Thymus (tissue), 11 donors: ENCODE results near the gene CD8B2. TPM values are rescaled to one million over a fixed set of nuclear protein-coding genes. Genes with fewer than 3 reads are reported as not detected.
"Not testable (repeated sequence)": the region's sequence is repeated elsewhere in the genome, so short reads cannot be mapped to it uniquely, and the experiment has no call there.

ENCODE experiments used
- DNase-seq, 9 donors: peaks; one replicate each; pipeline ENCODE4 v3.0.0-alpha.2; 2013; ENCODE audit warnings: low spot score in 9 of 9, low read depth in 6 of 9, missing footprints in 1 of 9
- H3K27ac ChIP-seq, 2 donors: one replicate each; pipeline ENCODE4 v1.5.1; 2013; ENCODE audit warnings: control low read depth in 1 of 2, low read depth in 1 of 2, low read length in 1 of 2, mild to moderate bottlenecking in 1 of 2, moderate library complexity in 1 of 2
- H3K27me3 ChIP-seq, 2 donors: one replicate each; pipeline ENCODE4 v1.5.1; 2013; ENCODE audit warnings: low read length in 1 of 2; ENCODE audit not compliant: control insufficient read depth in 2 of 2, insufficient read depth in 1 of 2
- H3K36me3 ChIP-seq, 2 donors: one replicate each; pipeline ENCODE4 v1.5.1; 2013; ENCODE audit warnings: low read length in 1 of 2, mild to moderate bottlenecking in 1 of 2, moderate library complexity in 1 of 2; ENCODE audit not compliant: control insufficient read depth in 2 of 2, insufficient read depth in 2 of 2
- H3K4me1 ChIP-seq, 2 donors: one replicate each; pipeline ENCODE4 v1.5.1; 2013; ENCODE audit warnings: low read length in 2 of 2; ENCODE audit not compliant: control insufficient read depth in 2 of 2, insufficient read depth in 2 of 2
- H3K4me3 ChIP-seq, 2 donors: one replicate each; pipeline ENCODE4 v1.5.1; 2013; ENCODE audit warnings: low read length in 2 of 2, control low read depth in 1 of 2, mild to moderate bottlenecking in 1 of 2
- H3K9me3 ChIP-seq, 2 donors: one replicate each; pipeline ENCODE4 v1.5.1; 2013; ENCODE audit warnings: low read length in 1 of 2, mild to moderate bottlenecking in 1 of 2; ENCODE audit not compliant: control insufficient read depth in 2 of 2, insufficient read depth in 1 of 2
- WGBS: extraction: QIAGEN DNeasy Blood & Tissue Kit; methylation state at CpG from one replicate; pipeline ENCODE4 v1.1.7; 2013; 5-methylcytosine and 5-hydroxymethylcytosine counted together
- polyA plus RNA-seq: library from polyadenylated mRNA; stranded (reverse); fragments of 200-250 nt; gene quantifications from one replicate; pipeline ENCODE4 v1.2.3, GENCODE V29; 2013
- total RNA-seq: library from RNA; stranded (reverse); fragments of 120-200 nt; gene quantifications from one replicate; pipeline ENCODE4 v1.2.4, GENCODE V29; 2013
- donor health status: healthy.

CD8B2 gene
- total and polyA plus RNA-seq, 2 donors, result 6.3 to 22.1 TPM

GRCh38 chr2:106551417-106552130 lies 64.4 kb downstream of the CD8B2 start:
- Histone ChIP-seq H3K9me3 (no peaks in the 10 kb centered on the region), H3K4me3 (no peak overlapping the region), H3K27ac (no peak overlapping the region), H3K36me3 (no peaks in the 10 kb centered on the region), H3K27me3 (peaks cover 0 to 2% of the 10 kb centered on the region in 2 donors), H3K4me1 (peaks cover 0 to 3% of the 10 kb centered on the region in 2 donors)
- DNase-seq, result no peak
- 84% methylated on average over 7 of the region's 7 CpGs for WGBS

- no peak for DNase-seq
- H3K36me3 ChIP-seq, result no peaks in the 10 kb centered on the region
- H3K4me1 ChIP-seq, result peaks cover 0 to 3% of the 10 kb centered on the region in 2 donors
- H3K4me3 ChIP-seq, result no peak overlapping the region
- WGBS, result 91% methylated on average over 6 of the region's 6 CpGs
- no peak overlapping the region for H3K27ac ChIP-seq
- no peaks in the 10 kb centered on the region for H3K9me3 ChIP-seq
- no peaks in the 10 kb centered on the region for H3K27me3 ChIP-seq
These were observed 65.8 kb downstream of the CD8B2 start for GRCh38 chr2:106552921-106553320.

- peaks cover 0 to 3% of the 10 kb centered on the region in 2 donors for H3K4me1 ChIP-seq
- no peak for DNase-seq
- whole genome bisulfite sequencing, result 95% methylated on average over 6 of the region's 6 CpGs
- no peak overlapping the region for H3K4me3 ChIP-seq
- H3K27ac ChIP-seq, result no peak overlapping the region
- no peaks in the 10 kb centered on the region for H3K27me3 ChIP-seq
- no peaks in the 10 kb centered on the region for H3K36me3 ChIP-seq
- no peaks in the 10 kb centered on the region for H3K9me3 ChIP-seq
These were observed 66.2 kb downstream of the CD8B2 start for GRCh38 chr2:106553321-106553720.

- 94% methylated on average over 6 of the region's 6 CpGs for WGBS
- Histone ChIP-seq H3K27ac (no peak overlapping the region), H3K36me3 (no peaks in the 10 kb centered on the region), H3K4me3 (no peak overlapping the region), H3K27me3 (no peaks in the 10 kb centered on the region), H3K9me3 (no peaks in the 10 kb centered on the region), H3K4me1 (peaks cover 0 to 3% of the 10 kb centered on the region in 2 donors)
- DNase-seq, result no peak
These were observed 67.2 kb downstream of the CD8B2 start for GRCh38 chr2:106554411-106554810.

GRCh38 chr2:106555053-106555452 lies 67.9 kb downstream of the CD8B2 start:
- H3K9me3 ChIP-seq, result no peaks in the 10 kb centered on the region
- 0% methylated on average over 1 of the region's 1 CpG for WGBS
- no peak for DNase-seq
- H3K27me3 ChIP-seq, result no peaks in the 10 kb centered on the region
- no peaks in the 10 kb centered on the region for H3K36me3 ChIP-seq
- peaks cover 0 to 3% of the 10 kb centered on the region in 2 donors for H3K4me1 ChIP-seq
- H3K4me3 ChIP-seq, result no peak overlapping the region
- H3K27ac ChIP-seq, result no peak overlapping the region

GRCh38 chr2:106559786-106560185 lies 72.6 kb downstream of the CD8B2 start:
- not testable (repeated sequence) for H3K9me3 ChIP-seq

GRCh38 chr2:106560773-106561172 lies 73.6 kb downstream of the CD8B2 start:
- DNase-seq, result no peak
- Histone ChIP-seq H3K27me3 (no peaks in the 10 kb centered on the region), H3K9me3 (no peaks in the 10 kb centered on the region), H3K4me1 (peaks cover 2 to 9% of the 10 kb centered on the region in 2 donors), H3K27ac (no peak overlapping the region), H3K36me3 (no peaks in the 10 kb centered on the region), H3K4me3 (no peak overlapping the region)
- 99% methylated on average over 1 of the region's 1 CpG for WGBS

More at GRCh38 chr2:106559786-106560185, 72.6 kb downstream of the CD8B2 start:
- 98% methylated on average over 3 of the region's 3 CpGs for WGBS
- H3K36me3 ChIP-seq, H3K27ac ChIP-seq, H3K4me3 ChIP-seq, DNase-seq, H3K4me1 ChIP-seq, H3K27me3 ChIP-seq: not testable (repeated sequence)

- Histone ChIP-seq H3K36me3 (no peaks in the 10 kb centered on the region), H3K9me3 (no peaks in the 10 kb centered on the region), H3K27ac (no peak overlapping the region), H3K4me1 (peaks cover 2 to 14% of the 10 kb centered on the region in 2 donors), H3K4me3 (no peak overlapping the region), H3K27me3 (no peaks in the 10 kb centered on the region)
- DNase-seq, result no peak
- WGBS, result 55% methylated on average over 8 of the region's 8 CpGs
These were observed 74.2 kb downstream of the CD8B2 start for GRCh38 chr2:106561356-106561755.

GRCh38 chr2:106561803-106562202 lies 74.6 kb downstream of the CD8B2 start:
- DNase-seq, result no peak
- no peak overlapping the region for H3K27ac ChIP-seq

More at GRCh38 chr2:106561803-106562202, 74.6 kb downstream of the CD8B2 start:
- 99% methylated on average over 4 of the region's 4 CpGs for WGBS
- H3K4me1 ChIP-seq, result peaks cover 2 to 14% of the 10 kb centered on the region in 2 donors
- no peaks in the 10 kb centered on the region for H3K36me3 ChIP-seq
- no peaks in the 10 kb centered on the region for H3K27me3 ChIP-seq
- no peak overlapping the region for H3K4me3 ChIP-seq
- no peaks in the 10 kb centered on the region for H3K9me3 ChIP-seq
